ENCODE measurements around the gene TAAR1.
A peak's percentile ranks its signal among the peaks of the same experiment; 100 is the strongest.
"Not testable (repeated sequence)": the region's sequence is repeated elsewhere in the genome, so short reads cannot be mapped to it uniquely, and the experiment has no call there.

TAAR1 gene, protein sequence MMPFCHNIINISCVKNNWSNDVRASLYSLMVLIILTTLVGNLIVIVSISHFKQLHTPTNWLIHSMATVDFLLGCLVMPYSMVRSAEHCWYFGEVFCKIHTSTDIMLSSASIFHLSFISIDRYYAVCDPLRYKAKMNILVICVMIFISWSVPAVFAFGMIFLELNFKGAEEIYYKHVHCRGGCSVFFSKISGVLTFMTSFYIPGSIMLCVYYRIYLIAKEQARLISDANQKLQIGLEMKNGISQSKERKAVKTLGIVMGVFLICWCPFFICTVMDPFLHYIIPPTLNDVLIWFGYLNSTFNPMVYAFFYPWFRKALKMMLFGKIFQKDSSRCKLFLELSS

GRCh38 chr6:132659082-132659481, at the start of gene TAAR1:
Gene TAAR1, minus strand, starts transcription at chr6:132659182. Its CDS starts 13,179 bp downstream, at chr6:132646003.
- DNase-seq (ENCODE audit: low spot score): no peak

DNA sequence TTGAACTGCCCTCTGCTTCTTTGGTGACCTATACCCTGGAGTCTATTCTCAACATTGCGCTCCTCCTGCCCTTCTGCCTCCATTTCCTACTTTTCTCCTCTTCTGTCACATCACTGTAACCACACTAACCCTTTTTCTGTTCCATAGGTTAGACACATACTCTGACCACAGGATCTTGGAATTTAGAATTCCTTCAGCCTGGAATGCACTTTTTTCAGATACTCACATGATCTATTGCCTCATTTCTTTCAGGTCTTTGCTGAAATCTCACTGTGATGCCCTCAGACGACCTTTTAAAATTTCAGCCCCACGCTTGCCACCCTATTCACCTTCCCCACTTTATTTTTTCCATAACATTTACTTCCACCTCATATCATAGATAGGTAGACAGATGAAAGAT, 49.8 kb upstream of the TAAR1 start:
- DNase-seq (ENCODE audit: low spot score): no peak

DNA sequence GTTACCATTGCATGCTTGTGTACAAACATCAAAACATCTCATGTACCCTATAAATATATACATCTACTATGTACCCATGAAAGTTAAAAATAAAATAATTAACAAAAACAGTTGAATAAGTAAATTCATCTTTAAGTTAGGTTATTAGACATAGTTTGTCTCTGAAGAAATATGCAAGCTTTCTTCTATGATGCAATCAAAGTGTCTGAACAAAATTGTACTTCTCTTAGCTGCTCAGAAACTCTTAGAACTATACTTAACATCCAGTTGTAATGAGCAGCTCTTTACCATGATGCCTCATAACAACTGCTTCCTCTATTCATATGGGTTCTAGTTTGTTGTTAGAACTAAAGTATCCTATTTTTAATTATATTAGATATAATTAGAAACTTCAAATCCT, 49.0 kb upstream of the TAAR1 start:
- no peak for DNase-seq (ENCODE audit: low spot score)

DNA sequence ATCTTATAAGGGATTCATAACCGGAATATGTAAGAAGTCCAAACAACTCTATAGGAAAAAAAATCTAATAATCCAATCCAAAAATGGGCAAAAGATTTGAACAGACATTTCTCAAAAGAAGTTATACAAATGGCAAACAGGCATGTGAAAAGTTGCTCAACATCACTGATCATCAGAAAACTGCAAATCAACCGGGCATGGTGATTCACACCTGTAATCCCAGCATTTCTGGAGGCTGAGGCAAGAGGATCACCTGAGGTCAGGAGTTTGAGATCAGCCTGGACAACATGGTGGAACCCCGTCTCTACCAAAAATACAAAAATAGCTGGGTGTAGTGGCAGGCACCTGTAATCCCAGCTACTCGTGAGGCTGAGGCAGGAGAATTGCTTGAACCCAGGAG, 47.8 kb upstream of the TAAR1 start:
- DNase-seq (ENCODE audit: low spot score): not testable (repeated sequence)

DNA sequence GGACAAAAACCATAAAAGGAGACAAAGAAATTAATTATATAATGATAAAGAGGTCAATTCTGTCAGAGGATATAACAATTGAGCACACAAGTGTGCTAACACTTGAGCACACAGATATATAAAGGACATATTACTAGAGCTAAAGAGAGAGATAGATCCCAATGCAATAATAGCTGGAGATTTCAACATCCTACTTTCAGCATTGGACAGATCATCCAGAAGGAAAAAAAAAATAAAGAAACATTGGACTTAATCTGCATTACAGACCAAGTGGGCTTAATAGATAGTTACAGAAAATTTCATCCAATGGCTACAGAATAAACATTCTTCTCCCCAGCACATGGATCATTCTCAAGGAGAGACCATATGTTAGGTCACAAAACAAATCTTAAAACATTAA, 45.0 kb upstream of the TAAR1 start:
- DNase-seq (ENCODE audit: low spot score): no peak

- no peak for DNase-seq (ENCODE audit: low spot score)
Measured at GRCh38 chr6:132698608-132699007, 39.6 kb upstream of the TAAR1 start.

DNA sequence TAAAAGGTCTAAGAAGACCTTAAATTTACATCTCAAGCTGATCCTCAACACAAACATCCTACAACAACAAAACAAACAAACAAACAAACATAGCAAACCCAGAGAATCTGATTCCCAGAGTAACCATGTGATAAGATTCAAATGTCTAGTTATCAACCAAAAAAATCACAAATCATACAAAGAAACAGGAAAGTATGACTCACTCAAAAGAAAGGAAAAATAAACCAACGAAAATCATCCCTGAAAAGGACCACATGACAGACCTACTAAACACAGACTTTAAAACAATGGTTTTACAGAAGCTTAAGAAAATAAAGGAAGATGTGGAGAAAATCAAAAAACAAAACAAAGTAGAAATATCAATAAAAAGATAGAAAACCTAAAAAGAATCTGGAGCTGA, 36.8 kb upstream of the TAAR1 start:
- no peak for DNase-seq (ENCODE audit: low spot score)

DNA sequence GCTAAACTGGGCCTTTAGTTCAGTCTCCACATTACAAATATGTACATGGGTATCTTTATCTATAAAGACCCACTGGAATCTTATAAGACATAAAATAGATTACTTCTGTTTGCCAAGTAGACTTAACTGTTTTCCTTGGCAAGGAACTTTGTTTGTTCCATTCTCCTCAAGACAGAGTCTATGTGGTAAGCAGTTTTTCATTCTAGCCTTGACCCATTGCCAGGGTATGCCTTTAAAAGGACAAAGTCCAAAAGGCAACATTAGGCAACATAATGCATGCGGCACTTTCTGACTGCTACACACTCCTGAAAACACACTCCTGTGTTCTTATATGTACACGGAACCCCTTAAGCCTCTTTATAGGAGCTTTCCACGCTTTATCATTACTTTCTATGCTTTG, 34.5 kb upstream of the TAAR1 start:
- DNase-seq (ENCODE audit: low spot score): no peak

GRCh38 chr6:132690678-132691077, 31.7 kb upstream of the TAAR1 start:
- no peak for DNase-seq (ENCODE audit: low spot score)

DNA sequence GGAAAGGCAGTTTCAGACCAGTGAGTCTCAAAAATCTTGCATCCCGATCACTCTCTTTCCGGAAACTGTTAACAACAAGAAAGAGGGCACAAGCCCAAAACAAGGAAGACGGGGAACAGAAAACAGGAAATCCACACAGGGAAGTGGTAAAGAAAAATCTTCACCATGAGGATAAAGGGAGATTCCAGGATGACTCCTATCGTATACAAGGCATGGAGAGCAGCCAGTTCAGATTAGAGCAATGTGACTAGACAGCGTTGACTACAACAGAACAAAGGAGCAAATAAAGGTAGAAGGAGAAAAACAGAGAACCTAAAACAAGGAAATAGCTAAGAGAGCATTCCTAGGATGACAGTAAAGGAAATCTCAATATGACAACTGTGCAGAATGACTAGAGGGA, 28.3 kb upstream of the TAAR1 start:
- DNase-seq (ENCODE audit: low spot score): no peak

GRCh38 chr6:132686531-132686930, 27.5 kb upstream of the TAAR1 start:
- no peak for DNase-seq (ENCODE audit: low spot score)

DNA sequence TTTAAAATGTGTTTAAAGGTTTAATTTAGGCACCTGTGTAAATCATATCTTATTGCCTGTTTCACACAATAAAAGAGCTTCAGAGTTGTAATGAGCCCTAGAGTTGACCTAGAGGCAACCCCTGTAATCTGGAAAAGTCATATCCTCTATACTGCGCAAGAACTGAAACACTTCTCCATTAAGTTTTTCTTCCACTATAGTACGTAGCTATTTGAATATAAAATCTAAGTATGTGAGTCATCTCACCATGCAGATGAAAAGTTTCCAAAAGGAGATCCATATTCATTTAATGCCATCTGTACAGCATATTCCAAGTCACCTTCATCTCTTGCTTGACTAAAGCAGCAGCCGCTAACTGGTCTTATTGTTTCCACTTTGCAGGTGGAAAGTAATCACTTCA, 26.0 kb upstream of the TAAR1 start:
- DNase-seq (ENCODE audit: low spot score): no peak

DNA sequence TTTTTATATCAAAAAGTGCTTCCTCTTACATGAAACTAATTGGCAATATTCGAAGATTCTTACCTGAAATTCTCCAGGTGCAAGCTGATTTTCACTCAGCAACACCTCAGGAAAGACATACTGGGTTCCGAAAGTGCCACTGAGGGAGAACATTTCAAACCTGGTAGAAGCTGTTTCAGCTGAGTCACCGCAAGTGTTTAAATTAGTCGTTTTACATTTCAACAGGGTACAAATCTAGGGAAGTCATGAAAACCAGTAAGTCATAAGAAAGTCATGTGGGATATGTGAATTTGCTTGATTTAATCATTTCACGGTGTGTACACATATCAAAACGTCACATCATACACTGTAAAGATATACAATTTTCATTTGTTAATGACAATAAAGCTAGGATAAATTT, 25.3 kb upstream of the TAAR1 start:
- DNase-seq (ENCODE audit: low spot score): no peak

DNA sequence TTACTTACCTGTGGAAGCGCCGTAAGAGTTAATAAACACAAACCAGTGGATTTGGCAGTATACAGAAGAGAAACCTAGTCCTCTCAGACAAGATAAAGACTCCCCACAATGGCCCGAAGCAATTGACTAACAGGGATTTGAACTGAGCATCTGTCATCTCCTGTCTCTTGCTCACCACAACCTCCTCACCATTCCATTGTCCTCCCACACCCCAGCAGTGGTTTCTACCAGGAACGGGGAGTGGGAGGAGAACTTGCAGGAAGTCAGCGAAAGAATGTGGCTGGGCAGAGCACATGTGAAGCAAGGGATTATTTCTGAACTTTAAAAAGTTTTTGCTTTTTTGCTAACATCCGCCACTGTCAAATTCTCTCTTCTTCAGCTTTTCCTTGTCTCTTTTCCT, 24.6 kb upstream of the TAAR1 start:
- no peak for DNase-seq (ENCODE audit: low spot score)

DNA sequence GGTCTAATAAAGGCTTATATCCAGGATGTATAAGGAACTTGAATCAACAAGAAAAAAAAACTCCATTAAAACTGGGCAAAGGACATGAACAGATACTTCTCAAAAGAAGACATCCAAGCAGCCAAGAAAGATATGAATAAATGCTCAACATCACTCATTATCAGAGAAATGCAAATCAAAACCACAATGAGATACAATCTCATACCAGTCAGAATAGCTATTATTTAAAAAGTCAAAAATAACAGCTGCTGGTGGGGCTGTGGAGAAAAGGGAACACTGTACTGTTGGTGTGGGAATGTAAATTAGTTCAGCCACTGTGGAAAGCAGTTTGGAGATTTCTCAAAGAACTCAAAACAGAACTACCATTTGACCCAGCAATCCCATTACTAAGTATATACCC, 20.1 kb upstream of the TAAR1 start:
- not testable (repeated sequence) for DNase-seq (ENCODE audit: low spot score)

- DNase-seq (ENCODE audit: low spot score): no peak
Measured at GRCh38 chr6:132675749-132676148, 16.8 kb upstream of the TAAR1 start.

- no peak for DNase-seq (ENCODE audit: low spot score)
Measured at GRCh38 chr6:132675002-132675401, 16.0 kb upstream of the TAAR1 start.

GRCh38 chr6:132673376-132674094, 14.6 kb upstream of the TAAR1 start:
- no peak for DNase-seq (ENCODE audit: low spot score)

DNA sequence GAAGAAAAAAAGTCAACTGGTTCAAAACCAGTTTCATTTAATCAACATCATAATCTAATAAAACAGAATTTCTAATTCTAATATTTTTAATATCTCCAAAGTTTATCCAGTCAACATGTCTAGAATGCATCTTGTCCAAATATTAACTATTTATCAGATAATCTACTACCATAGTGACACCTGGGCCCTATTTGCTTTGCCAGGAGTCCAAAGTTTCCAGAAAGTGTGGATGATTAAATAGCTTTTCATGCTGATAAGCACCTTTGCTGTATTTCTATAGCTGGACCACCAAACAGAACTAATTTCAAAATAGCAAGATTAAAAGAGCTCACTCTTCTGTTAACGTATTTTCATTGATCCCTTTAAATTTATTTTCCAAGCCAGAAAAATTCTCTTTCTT, 12.3 kb upstream of the TAAR1 start:
- no peak for DNase-seq (ENCODE audit: low spot score)

GRCh38 chr6:132669690-132670291, 10.8 kb upstream of the TAAR1 start:
- DNase-seq (ENCODE audit: low spot score): peak; percentile 43

DNA sequence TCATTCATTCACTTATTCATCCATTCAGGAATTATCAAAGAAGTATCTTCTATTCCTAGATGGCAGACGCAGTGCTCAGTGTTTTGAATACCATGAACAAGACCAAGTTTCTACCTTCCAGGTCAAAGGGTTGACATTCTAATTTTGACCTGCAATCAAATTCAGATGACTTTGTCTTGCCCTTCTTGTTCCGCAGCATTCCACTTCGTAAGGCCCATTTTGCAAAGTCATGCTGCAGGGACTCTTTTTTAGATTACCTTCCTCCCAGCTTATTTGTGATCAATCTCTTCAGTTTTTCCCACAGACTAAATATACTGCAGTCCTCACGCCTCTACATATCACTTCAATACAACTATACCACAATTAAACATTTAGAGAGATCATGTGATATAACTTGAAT, 7.1 kb upstream of the TAAR1 start:
- no peak for DNase-seq (ENCODE audit: low spot score)

DNA sequence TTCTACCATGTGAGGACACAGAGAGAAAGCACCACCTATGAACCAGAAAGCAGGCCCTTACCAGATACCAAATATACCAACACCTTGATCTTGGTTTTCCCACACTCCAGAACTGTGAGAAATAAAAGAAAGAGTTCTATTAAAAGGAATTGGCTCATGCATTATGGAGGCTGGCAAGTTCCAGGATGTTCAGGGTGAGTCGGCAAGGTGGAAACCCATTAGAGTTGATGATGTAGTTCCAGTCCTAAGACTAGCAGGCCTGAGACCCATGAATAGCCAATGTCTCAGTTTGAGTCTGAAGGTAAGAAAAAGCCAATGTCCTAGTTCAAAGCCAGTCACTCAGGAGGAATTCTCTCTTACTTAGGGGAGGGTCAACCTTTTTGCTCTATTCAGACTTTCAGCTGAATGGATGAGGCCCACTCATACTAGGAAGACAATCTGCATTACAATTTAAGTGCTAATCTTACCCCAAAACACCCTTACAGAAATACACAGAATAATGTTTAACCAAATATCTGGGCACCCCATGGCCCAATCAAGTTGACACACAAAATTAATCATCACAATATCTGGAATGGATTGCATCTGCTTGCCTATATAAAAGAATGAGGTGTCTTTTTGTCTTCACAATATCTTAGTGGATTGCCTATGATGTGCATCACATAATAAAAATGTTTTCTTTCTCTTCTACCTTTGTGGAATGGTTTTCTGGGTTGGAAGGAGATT, 5.5 kb upstream of the TAAR1 start:
- DNase-seq (ENCODE audit: low spot score): no peak

- DNase-seq (ENCODE audit: low spot score): no peak
Measured at GRCh38 chr6:132663661-132664060, 4.7 kb upstream of the TAAR1 start.

Data from kidney capillary endothelial cell (primary cell).